22Rv1 (cell line): Measurements from ENCODE around the gene DUSP1.

Source experiments
- H3K27ac ChIP-seq: fragments of 450-650 bp; 2 replicates; pipeline ENCODE4 v1.5.1; 2017
- CTCF ChIP-seq: fragments of 450-650 bp; IDR thresholded peaks from 2 replicates; pipeline ENCODE4 v1.5.1; 2017; ENCODE audit warnings: mild to moderate bottlenecking
- ZFX ChIP-seq: fragments of 450-650 bp; IDR thresholded peaks from 2 replicates; pipeline ENCODE4 v1.6.1; 2017; ENCODE audit warnings: antibody characterized with exemption, borderline replicate concordance

DUSP1 gene

GRCh38 chr5:172743112-172743959 lies 27.7 kb downstream of the DUSP1 start:
- no peak overlapping the region for H3K27ac ChIP-seq
- no peak for TF ChIP-seq ZFX
- TF ChIP-seq CTCF, result no peak

- H3K27ac ChIP-seq, result no peak overlapping the region
- no peak for TF ChIP-seq ZFX
- TF ChIP-seq CTCF, result no peak
These were observed 29.8 kb downstream of the DUSP1 start for GRCh38 chr5:172741206-172741582.

GRCh38 chr5:172740428-172741205 lies 30.4 kb downstream of the DUSP1 start:
- TF ChIP-seq CTCF (no peak), ZFX (no peak)
- no peak overlapping the region for H3K27ac ChIP-seq

- H3K27ac ChIP-seq, result no peak overlapping the region
- TF ChIP-seq ZFX (no peak), CTCF (no peak)
These were observed 31.6 kb downstream of the DUSP1 start for GRCh38 chr5:172739375-172739774.

- H3K27ac ChIP-seq, result no peak overlapping the region
- TF ChIP-seq ZFX (no peak), CTCF (no peak)
These were observed 34.4 kb downstream of the DUSP1 start for GRCh38 chr5:172736508-172737135.

GRCh38 chr5:172735141-172735831 lies 35.7 kb downstream of the DUSP1 start:
- TF ChIP-seq CTCF (no peak), ZFX (no peak)
- H3K27ac ChIP-seq, result no peak overlapping the region
